Measurements from ENCODE around the gene SEMA3G.
A peak's percentile ranks its signal among the peaks of the same experiment; 100 is the strongest.

DNA sequence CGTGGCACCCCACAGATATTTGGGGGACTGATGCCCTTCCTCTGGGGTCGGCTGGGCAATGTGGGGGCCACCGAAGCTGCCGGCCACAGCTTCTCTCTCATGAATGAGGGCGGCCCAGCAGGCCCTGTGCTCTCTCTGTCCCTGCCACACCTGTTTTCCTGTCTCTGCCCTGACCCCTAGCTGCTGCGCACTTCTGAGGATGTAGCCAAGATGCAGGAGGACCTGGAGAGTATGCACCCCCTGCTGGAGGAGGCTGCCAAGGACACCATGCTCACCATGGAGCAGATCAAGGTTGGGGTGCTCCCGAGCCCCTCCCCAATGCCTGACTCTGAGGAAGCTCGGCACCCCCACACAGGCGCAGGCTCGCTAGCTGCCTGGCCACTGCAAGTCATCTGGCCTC is 59.7 kb downstream of the SEMA3G start:
- no peak for TF ChIP-seq EZH2phosphoT487 (IDR thresholded peaks at IDR 0.05; ENCODE audit: borderline replicate concordance, low read length)
- peak; percentile 81 for TF ChIP-seq CTCF (IDR thresholded peaks at IDR 0.05; ENCODE audit: low read depth, low read length, poor library complexity, severe bottlenecking)
